Upper lobe of left lung (tissue), 4 donors: ENCODE data around the gene PLXNA4.

Experiments used
- EP300 ChIP-seq, 4 donors: sonication (generic); formaldehyde crosslinking; IDR thresholded peaks; one replicate each; pipeline ENCODE4 v1.5.1; 2017; ENCODE audit warnings: antibody characterized with exemption in 4 of 4, control low read depth in 2 of 4
- POLR2A ChIP-seq, 4 donors: fragments of 450-650 bp; IDR thresholded peaks; one replicate each; pipeline ENCODE4 v1.5.1; 2016 to 2017; ENCODE audit warnings: antibody characterized with exemption in 4 of 4, mild to moderate bottlenecking in 2 of 4
- TF ChIP-seq, protein P1 (sequence below), 6 experiments: fragments of 450-650 bp in 4 of 6; fragments of 200-600 bp in 2 of 6; sonication (generic) in 2 of 6; IDR thresholded peaks; one replicate each; pipeline ENCODE4 v1.5.1; 2016 to 2019; ENCODE audit warnings: antibody characterized with exemption in 6 of 6

DNA sequence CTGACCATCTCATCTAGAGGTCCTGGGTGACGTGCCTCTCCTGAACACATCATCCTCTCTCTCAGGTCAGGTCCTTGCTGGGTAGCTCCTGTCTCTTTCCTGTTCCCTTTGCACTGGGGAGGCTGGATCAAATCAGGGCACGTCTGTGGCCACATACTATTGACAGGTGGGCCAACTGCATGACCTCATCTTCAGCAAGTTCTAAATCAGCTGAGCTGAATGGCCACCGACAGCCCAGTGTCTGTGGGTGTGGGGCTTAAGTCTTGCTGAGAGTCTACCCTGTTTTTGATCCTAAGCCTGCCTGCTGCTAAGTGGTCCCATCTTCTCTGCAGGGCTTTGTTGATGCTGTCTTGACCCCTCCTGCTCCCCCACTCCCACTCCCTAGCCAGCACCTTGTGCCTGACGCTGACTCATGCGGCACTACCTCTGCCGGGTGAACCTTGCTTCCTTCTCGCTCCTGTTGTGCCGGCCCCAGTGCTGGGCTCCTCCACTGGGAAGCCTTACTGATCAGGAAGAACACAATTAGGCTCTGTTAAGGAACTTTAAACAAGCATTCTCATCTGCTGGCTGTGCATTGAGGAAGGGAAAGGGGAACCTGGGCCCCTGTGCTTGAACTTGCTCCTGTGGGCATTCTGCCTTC, 440.4 kb downstream of the PLXNA4 start:
- TF ChIP-seq, protein P1, sequence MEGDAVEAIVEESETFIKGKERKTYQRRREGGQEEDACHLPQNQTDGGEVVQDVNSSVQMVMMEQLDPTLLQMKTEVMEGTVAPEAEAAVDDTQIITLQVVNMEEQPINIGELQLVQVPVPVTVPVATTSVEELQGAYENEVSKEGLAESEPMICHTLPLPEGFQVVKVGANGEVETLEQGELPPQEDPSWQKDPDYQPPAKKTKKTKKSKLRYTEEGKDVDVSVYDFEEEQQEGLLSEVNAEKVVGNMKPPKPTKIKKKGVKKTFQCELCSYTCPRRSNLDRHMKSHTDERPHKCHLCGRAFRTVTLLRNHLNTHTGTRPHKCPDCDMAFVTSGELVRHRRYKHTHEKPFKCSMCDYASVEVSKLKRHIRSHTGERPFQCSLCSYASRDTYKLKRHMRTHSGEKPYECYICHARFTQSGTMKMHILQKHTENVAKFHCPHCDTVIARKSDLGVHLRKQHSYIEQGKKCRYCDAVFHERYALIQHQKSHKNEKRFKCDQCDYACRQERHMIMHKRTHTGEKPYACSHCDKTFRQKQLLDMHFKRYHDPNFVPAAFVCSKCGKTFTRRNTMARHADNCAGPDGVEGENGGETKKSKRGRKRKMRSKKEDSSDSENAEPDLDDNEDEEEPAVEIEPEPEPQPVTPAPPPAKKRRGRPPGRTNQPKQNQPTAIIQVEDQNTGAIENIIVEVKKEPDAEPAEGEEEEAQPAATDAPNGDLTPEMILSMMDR (IDR thresholded peaks at IDR 0.05): no peak
- TF ChIP-seq EP300 (IDR thresholded peaks at IDR 0.05) (no peak), POLR2A (IDR thresholded peaks at IDR 0.05) (no peak)
